K562 (cell line): ENCODE results near the gene TRERF1. TPM values are rescaled to one million over a fixed set of nuclear protein-coding genes. Genes with fewer than 3 reads are reported as not detected.

Experiments used
- CCAR2 ChIP-seq: fragments of 200-400 bp; formaldehyde crosslinking; IDR thresholded peaks from 2 replicates; pipeline ENCODE4 v1.6.1; 2017; ENCODE audit warnings: mild to moderate bottlenecking, low read depth, low read length
- ETS2 ChIP-seq: IDR thresholded peaks from 2 replicates; pipeline ENCODE4 v1.6.1; 2016; ENCODE audit warnings: borderline replicate concordance, missing genetic modification characterization, mild to moderate bottlenecking, moderate library complexity, missing compliant biosample characterization; ENCODE audit not compliant: poor library complexity, severe bottlenecking
- JUND ChIP-seq, 2 experiments: IDR thresholded peaks; 2 replicates in 1 of 2; 3 replicates in 1 of 2; pipeline ENCODE4 v1.6.1; 2011; ENCODE audit warnings: borderline replicate concordance in 2 of 2, low read depth in 2 of 2, low read length in 2 of 2, improper control_type of control experiment in 1 of 2, missing biosample characterization in 1 of 2, missing genetic modification characterization in 1 of 2, missing genetic modification reagents in 1 of 2
- MEIS2 ChIP-seq: fragments of 450-650 bp; IDR thresholded peaks from 2 replicates; pipeline ENCODE4 v1.6.1; 2014; ENCODE audit warnings: mild to moderate bottlenecking; ENCODE audit not compliant: partially characterized antibody
- NFYB ChIP-seq: IDR thresholded peaks from 2 replicates; pipeline ENCODE4 v1.6.1; 2011; ENCODE audit warnings: mild to moderate bottlenecking, moderate library complexity; ENCODE audit not compliant: insufficient read length; ENCODE audit errors: extremely low read depth
- PBX2 ChIP-seq, 2 experiments: IDR thresholded peaks in 1 of 2; conservative IDR thresholded peaks in 1 of 2; 2 replicates each; pipeline ENCODE4 v1.6.1; 2016; ENCODE audit warnings: low read depth in 2 of 2, mild to moderate bottlenecking in 1 of 2, missing compliant biosample characterization in 1 of 2, missing genetic modification characterization in 1 of 2, moderate library complexity in 1 of 2
- PKNOX1 ChIP-seq: fragments of 450-650 bp; IDR thresholded peaks from 2 replicates; pipeline ENCODE4 v1.6.1; 2016
- PRDM10 ChIP-seq: fragments of 450-650 bp; IDR thresholded peaks from 2 replicates; pipeline ENCODE4 v1.6.1; 2018; ENCODE audit not compliant: partially characterized antibody
- SRF ChIP-seq, 2 experiments: fragments of 250-450, 450-650 bp in 1 of 2; sonication (Bioruptor Pico) in 1 of 2; sonication (generic) in 1 of 2; formaldehyde crosslinking; IDR thresholded peaks; 2 replicates each; pipeline versions ENCODE4 v1.5.0 to v1.5.1; 2020 to 2022; ENCODE audit warnings: mild to moderate bottlenecking in 1 of 2, missing genetic modification reagents in 1 of 2
- SRSF3 ChIP-seq: fragments of 200-400 bp; formaldehyde crosslinking; IDR thresholded peaks from 2 replicates; pipeline ENCODE4 v1.6.1; 2016; ENCODE audit warnings: mild to moderate bottlenecking, low read length, moderate library complexity; ENCODE audit not compliant: insufficient read depth
- ZNF395 ChIP-seq: fragments of 200-800 bp; sonication (Bioruptor generic); IDR thresholded peaks from 2 replicates; pipeline ENCODE4 v1.6.1; 2017; ENCODE audit warnings: missing genetic modification characterization, missing compliant biosample characterization
- polyA plus RNA-seq, 8 experiments: library from polyadenylated mRNA; depleted of rRNA in 4 of 8; stranded (reverse) in 5 of 8; unstranded in 3 of 8; fragments of >200 nt; fragmentation: Nextera tagmentation in 2 of 8; fragmentation: Illumina TruSeq in 1 of 8; extraction: Ambion mirVana in 2 of 8; extraction: Trizol in 1 of 8; gene quantifications; 2 replicates each; pipeline versions ENCODE4 v1.2.1 to v1.2.3, GENCODE V29; 2011 to 2014; ENCODE audit warnings: inconsistent platforms in 1 of 8, missing spikeins in 1 of 8
- total RNA-seq, 7 experiments: library from RNA; depleted of rRNA in 6 of 7; stranded (reverse); fragments of >200 nt in 6 of 7; fragmentation: Illumina TruSeq in 2 of 7; extraction: Trizol in 2 of 7; gene quantifications; 2 replicates each; pipeline versions ENCODE4 v1.2.1 to v1.2.3, GENCODE V29; 2011 to 2021; ENCODE audit warnings: low replicate concordance in 1 of 7

TRERF1 gene
- total and polyA plus RNA-seq, 9 of the 15 experiments (the other 6 are each of a cell fraction or from before 2014, with no cell fraction given) = 0.04 to 0.20 (median 0.07) TPM; not detected in 3

GRCh38 chr6:42498473-42499128, 46.9 kb upstream of the TRERF1 start (continued):
- 0 out of 2 replicates have a peak, but pooled peaks have one; percentile 25 for TF ChIP-seq ZNF395
- no peak for TF ChIP-seq CCAR2
- peak; percentile 45 for TF ChIP-seq PKNOX1
- no peak for TF ChIP-seq JUND (IDR thresholded peaks at IDR 0.05; ENCODE audit: borderline replicate concordance, low read depth, low read length)
- 0 out of 3 replicates have a peak, but pooled peaks have one; percentile 16 for TF ChIP-seq JUND (tag; IDR thresholded peaks at IDR 0.05; ENCODE audit: borderline replicate concordance, low read depth, low read length)
- no peak for TF ChIP-seq ETS2
- TF ChIP-seq PRDM10 = peak; percentile 34
- TF ChIP-seq SRSF3 = no peak
- TF ChIP-seq NFYB = no peak
- TF ChIP-seq MEIS2 = peak; percentile 58
- no peak for TF ChIP-seq SRF (CRISPR knock-in tag; IDR thresholded peaks at IDR 0.05)
- TF ChIP-seq PBX2 (CRISPR knock-in tag; IDR thresholded peaks at IDR 0.05; ENCODE audit: low read depth) = no peak
- peak; percentile 74 for TF ChIP-seq PBX2 (tag; conservative IDR thresholded peaks at IDR 0.05; ENCODE audit: low read depth)
